Activated CD4-positive, alpha-beta T cell treated with anti-CD3 and anti-CD28 coated beads, Interleukin-2, amount 50 U/mL, for 24 hours (primary cell): ENCODE data around the gene NAA16.

Experiments used
- DNase-seq, 2 donors: peaks; one replicate each; pipeline ENCODE4 v3.0.0-alpha.2; 2020; ENCODE audit warnings: low read depth in 1 of 2, low spot score in 1 of 2

NAA16 gene

GRCh38 chr13:41302743-41303142 lies 8.3 kb upstream of the NAA16 start:
- DNase-seq, result no peak

DNA sequence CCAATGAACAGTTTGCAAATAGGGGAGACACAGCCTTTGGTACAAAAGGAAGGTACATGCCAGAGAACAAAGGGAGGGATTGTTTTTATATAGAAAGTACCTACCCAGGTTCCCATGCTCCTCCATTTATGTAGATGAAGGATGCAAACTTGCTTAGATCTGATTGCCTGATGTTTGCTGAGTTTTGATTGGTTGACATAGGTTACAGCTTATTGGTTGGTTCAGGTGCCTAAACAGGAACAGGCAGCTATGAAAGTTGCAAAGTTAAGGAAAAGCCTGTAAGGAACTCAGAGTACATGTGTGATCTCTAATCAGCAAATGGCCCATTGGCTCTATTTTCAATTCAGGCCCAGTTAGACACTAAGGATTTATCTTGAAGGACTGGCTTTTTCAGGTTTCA lies 6.5 kb upstream of the NAA16 start:
- no peak for DNase-seq

GRCh38 chr13:41306271-41307145 lies 4.6 kb upstream of the NAA16 start:
- no peak for DNase-seq

GRCh38 chr13:41307884-41308640 lies 3.0 kb upstream of the NAA16 start:
- DNase-seq, result no peak

GRCh38 chr13:41311406-41312175 lies 524 bp downstream of the NAA16 start:
- DNase-seq, result peak; percentile 10 to 26

- DNase-seq, result no peak
Measured at GRCh38 chr13:41312176-41312500, 1.1 kb downstream of the NAA16 start.

- no peak for DNase-seq
Measured at GRCh38 chr13:41313117-41313516, 2.0 kb downstream of the NAA16 start.

DNA sequence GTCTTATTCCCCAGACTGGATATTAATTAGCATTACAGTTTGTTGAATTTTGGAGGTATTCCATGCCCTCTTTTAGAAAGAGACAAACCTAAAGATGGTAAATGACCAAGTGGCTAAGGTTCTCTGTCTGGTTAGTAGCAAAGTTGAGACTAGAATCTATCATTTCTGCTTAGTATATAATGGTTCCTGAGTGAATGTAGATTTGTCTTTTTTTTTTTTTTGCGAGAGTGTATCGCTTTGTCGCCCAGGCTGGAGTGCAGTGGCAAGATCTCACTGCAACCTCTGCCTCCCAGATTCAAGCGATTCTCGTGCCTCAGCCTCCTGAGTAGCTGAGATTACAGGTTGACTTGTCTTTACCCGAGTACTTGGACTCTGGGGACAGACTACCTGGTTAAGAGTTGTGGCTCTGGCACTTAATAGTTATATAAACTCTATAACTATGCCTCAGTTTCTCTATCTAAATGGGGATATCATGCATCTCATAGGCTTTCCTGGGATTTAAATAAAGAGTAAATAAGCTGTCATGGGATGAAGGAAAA lies 2.7 kb downstream of the NAA16 start:
- no peak for DNase-seq

GRCh38 chr13:41315443-41316047 lies 4.5 kb downstream of the NAA16 start:
- no peak for DNase-seq

DNA sequence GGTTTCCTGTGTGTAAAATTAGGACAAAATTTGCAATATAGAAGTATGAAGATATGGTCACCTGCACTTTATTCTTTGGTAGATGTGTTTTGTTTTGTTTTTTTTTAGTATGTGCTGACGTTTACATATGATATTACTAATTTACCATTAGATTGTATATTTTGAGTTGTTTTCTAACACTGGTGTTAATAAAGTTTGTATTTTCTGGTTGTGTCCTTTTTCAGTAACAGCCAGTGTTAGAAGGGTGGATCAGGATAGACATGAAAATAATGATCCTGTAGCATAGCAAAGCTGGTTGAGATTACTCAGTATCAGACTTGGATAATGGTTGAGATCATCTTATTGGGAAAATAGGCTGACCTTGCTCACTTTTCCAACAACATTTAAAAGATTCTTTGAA lies 6.2 kb downstream of the NAA16 start:
- DNase-seq, result no peak

- DNase-seq, result no peak
Measured at GRCh38 chr13:41325752-41326151, 14.7 kb downstream of the NAA16 start.

- no peak for DNase-seq
Measured at GRCh38 chr13:41326661-41327060, 15.6 kb downstream of the NAA16 start.

DNA sequence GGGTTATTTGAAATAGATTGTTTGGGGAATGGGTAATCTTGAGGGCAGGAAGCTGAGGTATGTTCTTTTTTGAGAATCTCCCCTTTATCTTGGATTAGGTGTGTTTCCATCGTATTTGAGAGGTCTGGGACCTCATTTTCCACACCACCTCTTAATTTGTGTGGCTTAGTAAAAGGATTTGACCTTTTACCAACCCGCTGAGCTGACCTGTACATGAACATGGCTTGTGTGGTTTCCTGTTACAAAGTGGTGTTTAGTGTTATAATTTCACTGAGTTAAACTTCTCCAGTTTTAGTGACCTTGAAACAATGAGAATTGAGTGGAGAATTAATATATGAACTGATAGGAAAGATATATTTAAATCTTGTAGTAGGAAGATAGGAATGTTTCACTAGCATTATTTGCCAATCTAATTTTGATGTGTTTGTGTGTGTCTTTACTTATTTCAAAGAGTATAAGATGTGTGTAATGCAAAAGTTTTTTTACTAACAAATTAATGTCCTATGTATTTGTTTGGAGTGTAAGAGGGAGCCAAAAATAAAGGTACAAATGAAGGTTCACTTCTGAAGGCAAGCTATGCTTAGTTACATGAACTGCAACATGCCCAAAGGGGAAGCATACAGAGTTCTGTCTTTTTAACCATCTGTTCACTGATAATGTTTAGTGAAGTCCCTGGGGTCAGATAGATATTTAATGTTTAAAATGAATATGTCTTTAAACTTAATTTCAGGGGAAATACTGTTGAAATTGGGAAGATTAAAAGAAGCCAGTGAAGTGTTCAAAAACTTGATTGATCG lies 17.1 kb downstream of the NAA16 start:
- no peak for DNase-seq

- no peak for DNase-seq
Measured at GRCh38 chr13:41332829-41333228, 21.8 kb downstream of the NAA16 start.

DNA sequence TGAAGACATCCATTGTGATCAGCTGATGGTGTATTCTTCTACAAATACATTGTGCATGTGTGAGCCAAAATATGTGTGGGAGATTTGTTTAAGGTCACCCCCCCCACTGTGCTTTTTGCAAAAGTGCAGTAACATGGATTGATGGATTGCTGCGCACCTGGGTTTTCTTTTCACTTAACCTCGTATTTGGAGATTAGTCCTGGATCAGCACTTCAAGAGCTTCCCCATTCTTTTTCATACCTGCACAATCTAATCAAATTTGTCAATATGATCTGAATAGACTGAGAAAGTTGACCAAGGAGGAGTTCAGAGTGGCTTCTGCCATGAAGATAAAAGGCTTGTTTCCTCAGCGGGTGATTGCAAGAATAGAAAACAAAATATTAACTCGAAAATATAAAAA lies 23.7 kb downstream of the NAA16 start:
- DNase-seq, result no peak

GRCh38 chr13:41344358-41344757 lies 33.3 kb downstream of the NAA16 start:
- no peak for DNase-seq

GRCh38 chr13:41345165-41345913 lies 34.3 kb downstream of the NAA16 start:
- no peak for DNase-seq

DNA sequence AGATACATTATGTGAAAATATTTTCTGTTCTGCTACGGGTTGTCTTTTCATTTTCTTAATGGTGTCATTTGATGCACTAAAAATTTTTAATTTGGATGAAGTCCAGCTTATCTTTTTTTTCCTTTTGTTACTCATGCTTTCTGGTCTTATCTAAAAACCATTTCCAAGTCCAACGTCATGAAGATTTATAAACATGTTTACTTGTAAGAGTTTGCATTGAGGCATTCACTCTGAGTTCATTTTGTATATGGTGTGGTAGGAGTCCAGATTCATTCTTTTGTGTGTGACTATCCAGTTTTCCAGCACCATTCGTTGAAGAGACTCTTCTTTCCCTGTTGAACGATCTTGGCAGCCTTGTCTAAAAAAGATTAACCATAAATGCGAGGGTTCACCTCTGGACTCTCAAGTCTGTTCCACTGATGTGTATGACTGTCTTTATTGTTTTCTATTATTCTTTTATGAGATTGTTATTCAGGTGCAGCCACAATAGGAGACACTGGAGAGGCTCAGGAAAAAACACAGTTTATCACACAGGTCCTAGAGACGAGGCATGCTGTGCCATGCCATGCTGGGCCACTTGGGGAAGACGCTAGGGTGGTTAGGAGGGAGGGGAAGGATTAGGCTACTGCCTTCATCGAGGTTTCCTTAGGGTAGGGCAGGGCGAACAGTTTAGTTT lies 35.0 kb downstream of the NAA16 start:
- no peak for DNase-seq
